ENCODE results near the gene RAB9B.

DNA sequence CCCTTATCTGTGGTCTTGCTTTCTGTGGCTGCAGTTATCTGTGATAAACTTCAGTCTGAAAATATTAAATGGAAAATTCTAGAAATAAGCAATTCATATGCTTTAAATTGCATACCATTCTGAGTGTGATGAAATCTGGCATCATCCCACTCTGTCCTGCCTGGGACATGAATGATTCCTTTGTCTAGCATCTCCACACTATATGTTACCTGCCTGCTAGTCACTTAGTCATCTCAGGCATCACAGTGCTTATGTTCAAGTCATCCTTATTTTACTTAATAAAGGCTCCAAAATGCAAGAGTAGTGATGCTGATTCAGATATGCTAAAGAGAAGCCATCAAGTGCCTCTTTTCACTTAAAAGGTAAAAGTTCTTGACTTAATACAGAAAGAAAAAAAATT, 14.3 kb upstream of the RAB9B start:
- TF ChIP-seq JUND (CRISPR knock-in tag; IDR thresholded peaks at IDR 0.05) (no peak), EED (CRISPR knock-in tag; IDR thresholded peaks at IDR 0.05) (no peak), MAZ (IDR thresholded peaks at IDR 0.05; ENCODE audit: borderline replicate concordance, low read depth, low read length) (no peak), MAZ (CRISPR knock-in tag; IDR thresholded peaks at IDR 0.05; ENCODE audit: low read depth) (no peak)
